GM19372 (cell line): Measurements from ENCODE around the gene SLC26A4.

Source experiments
- ATAC-seq: cut with Tn5 transposase; IDR thresholded peaks from one replicate; pipeline ENCODE4 v1.9.1; 2021; ENCODE audit warnings: mild to moderate bottlenecking, low read depth, moderate library complexity; ENCODE audit not compliant: unreplicated experiment

The SLC26A4 gene

DNA sequence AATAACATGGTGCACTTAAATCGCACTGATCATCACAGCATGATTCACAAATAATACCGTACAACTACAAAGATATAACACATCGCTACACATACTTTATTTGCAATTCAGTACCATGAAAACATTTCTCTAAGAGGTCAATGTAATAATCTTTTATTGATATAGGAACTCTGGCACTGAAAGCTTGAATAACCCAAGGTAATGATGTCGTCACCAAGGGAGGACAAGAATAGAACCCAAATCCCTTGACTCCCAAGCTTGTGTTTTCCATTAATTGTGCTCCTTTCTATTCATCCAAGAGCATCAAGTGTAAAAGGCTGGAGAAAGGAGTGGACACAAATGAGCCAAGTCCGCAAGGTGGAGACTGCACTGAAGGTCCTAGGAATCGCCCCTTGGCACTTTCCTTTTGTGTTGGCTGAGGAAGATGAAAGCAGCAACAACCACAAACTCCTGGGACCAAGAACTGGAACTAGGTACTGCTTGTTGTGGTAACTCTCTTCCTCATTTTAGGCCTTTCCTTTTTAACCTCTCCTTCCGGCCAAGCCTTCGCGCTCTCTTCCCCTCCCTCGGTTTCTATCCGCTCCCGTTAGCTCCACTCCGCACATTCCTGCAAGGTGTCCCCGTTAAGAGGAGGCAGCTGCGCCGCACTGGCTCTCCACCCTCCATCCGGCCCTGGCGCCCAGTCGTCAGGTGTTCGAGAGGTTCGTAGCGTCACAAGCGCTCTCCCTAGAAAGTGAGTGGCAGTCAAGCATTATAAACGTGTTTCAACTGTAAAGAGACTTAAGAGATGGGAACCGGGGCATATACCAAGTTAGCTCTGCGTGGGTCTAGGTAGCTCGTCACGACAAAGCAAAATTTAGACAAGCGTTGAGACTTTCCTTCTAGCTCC lies 82.3 kb downstream of the SLC26A4 start:
- ATAC-seq = peak; percentile 30

DNA sequence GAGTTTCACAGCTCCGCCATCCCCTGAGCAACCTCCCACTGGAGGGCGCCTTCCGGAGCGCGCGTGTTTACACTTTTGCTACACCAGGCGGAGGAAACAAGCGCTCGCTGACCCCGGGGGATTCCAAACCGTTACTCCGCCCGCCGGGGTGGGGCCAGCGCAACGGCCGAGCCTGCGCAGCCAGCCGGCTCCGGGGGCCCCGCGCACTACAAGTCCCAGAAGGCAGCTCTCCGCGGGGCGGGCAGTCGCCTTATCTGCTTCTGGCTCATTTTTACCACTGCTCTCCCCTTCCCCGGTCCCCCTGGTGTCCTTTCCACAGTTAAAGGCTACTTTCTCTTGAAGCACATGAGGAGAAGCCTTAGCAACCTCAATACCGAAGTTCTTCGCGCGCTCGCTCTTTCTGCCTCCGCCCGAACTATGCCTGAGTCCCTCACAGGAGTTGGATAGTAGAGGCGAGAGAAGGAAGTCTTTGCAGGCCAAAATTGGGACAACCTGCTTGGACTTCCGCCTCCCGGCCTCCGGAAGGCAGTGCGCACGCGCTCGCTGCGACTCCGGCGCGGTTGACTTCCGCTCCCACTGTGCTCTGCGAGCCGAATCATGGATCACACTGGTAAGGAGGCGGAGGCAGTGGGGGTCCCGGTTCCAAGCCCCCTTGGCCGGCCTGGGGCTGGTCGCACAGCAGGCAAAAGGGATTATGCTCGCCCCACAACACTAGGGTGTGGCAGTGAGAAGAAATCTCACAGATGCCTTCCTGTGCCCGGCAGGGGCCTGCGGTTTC lies 83.1 kb downstream of the SLC26A4 start, which contains the start of gene CBLL1:
Gene CBLL1, plus strand, starts transcription at position 576 of the 778 bp plus-strand sequence. Its CDS starts 22 bp downstream, at position 598.
- peak; percentile 91 for ATAC-seq

DNA sequence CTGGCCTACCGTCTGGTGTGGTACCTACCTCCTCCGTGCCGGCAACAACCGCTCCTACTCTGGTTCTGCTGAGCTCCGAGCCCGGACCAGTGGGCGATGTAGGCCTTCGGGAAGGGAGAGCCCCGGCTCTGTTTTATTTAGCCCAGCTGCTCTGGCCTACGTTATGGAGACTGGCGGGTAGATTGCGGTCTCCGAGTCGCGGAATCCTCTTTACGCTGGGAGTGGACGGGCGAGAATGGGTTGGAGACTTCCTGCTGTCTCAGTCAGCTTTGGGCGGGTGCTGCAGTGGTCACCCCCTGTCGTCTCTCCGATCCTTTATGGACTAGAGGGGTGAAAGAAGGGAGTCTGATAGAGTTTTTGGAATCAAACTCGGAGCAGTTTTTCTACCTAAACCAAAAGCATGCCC lies 83.7 kb downstream of the SLC26A4 start:
- peak; percentile 24 for ATAC-seq

DNA sequence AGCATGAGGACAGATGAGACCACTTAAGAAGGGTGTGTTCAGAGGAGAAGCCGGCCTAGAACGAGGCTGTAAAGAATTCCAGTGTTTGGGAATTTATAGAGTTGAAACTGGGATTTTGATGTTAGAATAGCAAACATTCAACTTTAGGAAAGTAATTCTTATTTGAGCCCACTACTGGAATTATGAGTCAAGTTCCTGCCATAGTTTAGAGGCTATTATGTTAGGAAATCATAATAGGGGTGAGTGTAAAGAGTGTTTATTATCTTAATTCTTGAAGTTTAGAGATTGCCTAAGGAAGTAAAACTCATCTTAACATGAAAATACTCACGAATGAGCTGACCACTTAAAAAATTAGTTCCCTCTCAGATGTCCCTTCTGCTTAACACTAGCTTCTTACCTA lies 85.4 kb downstream of the SLC26A4 start:
- ATAC-seq = no peak

DNA sequence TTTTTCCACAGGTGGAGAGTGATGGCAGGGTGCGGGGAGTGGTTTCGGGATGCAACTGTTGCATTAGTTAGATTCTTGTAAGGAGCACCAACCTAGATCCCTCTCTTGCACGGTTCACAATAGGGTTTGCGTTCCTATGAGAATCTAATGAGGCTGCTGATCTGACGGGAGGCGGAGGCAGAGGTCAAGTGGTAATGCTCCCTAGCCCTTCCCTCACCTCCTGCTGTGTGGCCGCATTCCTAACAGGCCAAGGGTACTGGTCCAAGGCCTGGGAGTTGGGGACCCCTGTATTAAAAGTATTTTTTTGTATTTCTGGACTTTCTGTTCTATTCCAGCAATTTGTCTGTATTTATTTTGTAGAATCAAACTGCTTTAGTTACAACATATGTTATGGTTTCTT lies 90.5 kb downstream of the SLC26A4 start:
- ATAC-seq = no peak

DNA sequence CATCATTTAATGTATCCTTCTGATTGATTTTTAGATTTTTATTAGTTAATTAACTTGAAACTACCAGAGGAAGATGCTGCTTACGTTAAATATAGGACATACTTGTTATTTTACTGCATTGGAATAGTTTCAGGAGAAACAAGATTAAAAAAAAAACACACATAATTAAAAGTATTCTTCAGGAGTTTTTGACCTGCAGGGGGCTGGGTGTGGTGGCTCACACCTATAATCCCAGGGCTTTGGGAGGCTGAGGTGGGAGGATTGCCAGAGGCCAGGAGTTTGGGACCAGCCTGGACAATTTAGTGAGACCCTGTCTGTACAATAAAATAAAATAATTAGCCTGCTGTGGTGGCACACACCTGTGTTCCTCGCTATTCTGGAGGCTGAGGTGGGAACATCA lies 94.0 kb downstream of the SLC26A4 start:
- ATAC-seq = no peak

DNA sequence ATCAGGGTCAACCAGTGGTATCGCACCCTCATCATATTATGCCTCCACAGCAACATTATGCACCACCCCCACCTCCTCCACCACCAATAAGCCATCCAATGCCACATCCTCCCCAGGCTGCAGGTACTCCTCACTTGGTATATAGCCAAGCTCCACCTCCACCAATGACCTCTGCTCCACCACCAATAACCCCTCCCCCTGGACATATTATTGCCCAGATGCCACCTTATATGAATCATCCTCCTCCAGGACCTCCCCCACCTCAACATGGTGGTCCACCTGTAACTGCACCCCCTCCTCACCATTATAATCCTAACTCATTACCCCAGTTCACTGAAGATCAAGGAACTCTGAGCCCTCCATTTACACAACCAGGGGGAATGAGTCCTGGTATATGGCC lies 98.0 kb downstream of the SLC26A4 start:
- ATAC-seq = no peak

DNA sequence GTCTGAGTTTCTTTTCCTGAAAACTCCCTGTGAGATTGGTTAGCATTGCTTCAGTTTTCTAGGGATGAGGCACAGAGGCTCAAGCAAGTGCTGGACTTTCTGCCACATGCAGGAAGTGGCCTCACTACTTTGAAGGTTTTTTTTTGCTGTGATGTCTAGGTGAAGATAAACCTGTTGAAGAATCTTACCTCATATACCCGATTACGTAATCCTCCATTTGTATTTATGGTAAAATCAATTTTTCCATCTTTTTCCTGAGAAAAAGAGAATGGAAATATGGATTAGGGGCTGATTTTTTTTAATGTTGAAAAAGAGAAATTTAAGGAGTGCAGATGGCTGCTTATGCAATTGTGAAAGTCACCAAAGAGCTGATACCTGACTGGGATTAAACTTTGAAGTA lies 106.8 kb downstream of the SLC26A4 start:
- ATAC-seq = no peak
